Jurkat, Clone E6-1 (cell line): ENCODE measurements around the gene TMUB1.

Experiments used
- DNase-seq: peaks from one replicate; pipeline ENCODE4 v3.0.0-alpha.2; 2011; ENCODE audit warnings: low read depth, low spot score
- H3K4me3 ChIP-seq: 2 replicates; pipeline ENCODE4 v1.5.1; 2011; ENCODE audit warnings: mild to moderate bottlenecking, low read length, control low read depth, moderate library complexity

Gene TMUB1

DNA sequence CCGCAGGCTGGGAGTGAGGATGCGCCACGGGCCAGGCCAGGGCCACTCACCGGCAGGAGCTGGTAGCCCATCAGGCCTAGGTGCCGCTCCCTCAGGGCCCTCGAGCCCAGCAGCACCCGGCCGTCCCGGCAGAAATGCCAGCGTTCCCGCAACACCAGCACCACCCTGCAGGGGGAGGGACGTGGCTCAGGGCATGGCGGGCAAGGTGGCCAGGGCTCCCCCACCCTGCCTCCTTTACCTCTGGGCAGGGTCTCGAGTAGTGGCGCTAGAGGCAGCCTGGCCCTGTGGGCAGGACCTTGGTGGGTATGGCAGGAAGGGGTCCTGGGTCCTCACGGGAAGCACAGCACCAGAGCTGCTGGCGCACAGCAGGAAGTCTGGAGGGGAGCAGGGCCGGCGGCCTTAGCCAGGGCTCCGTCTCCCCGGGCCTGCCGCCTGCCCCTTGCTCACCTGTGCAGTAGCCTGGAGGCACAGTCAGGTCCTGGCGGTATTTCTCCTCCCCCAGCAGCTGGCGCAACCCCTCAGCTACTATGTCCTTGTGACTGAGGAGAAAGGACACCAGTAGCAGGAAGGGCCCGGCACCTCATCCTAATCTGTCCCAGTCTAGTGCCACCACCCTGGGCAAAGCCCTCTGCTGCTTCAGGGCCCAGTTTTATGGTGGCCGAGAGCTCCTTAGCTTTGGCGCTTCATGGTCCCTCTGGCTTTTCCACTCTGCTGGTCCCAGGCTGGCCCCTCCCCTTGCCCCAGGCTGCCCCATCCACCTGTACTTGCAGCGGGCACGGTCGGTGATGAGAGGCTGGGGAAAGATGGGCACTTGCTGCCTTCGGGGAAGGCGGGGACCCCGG, 6.2 kb downstream of the TMUB1 start:
- no peak for DNase-seq
- H3K4me3 ChIP-seq = no peak overlapping the region

DNA sequence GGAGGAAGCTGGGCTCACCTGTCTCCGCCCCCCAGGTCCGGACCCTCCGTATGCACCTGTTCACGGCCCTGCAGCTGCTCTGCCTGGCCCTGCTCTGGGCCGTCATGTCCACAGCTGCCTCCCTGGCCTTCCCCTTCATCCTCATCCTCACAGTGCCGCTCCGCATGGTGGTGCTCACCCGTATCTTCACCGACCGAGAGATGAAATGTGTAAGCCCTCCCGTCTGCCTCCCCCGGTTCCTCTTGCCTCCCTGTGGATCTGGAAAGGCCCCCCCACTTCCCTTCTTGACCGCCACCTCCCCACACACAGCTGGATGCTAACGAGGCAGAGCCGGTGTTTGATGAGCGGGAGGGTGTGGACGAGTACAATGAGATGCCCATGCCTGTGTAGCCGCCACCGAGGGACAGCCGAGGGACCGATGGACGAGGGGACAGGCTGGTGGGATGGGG, 7.3 kb downstream of the TMUB1 start:
- no peak for DNase-seq
- H3K4me3 ChIP-seq = no peak overlapping the region

DNA sequence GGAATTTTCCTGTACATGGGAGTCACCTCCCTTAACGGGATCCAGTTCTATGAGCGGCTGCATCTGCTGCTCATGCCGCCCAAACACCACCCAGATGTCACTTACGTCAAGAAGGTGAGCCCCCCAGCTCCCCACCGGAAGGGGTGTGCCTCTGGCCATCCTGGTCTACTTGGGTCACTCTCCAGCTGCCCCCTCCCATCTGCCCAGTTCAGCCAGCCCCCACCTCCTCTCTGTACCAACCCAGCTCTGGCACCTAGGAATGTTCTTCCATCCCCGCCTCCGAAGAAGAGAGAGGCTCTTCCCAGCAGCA, 7.7 kb downstream of the TMUB1 start:
- DNase-seq = no peak

DNA sequence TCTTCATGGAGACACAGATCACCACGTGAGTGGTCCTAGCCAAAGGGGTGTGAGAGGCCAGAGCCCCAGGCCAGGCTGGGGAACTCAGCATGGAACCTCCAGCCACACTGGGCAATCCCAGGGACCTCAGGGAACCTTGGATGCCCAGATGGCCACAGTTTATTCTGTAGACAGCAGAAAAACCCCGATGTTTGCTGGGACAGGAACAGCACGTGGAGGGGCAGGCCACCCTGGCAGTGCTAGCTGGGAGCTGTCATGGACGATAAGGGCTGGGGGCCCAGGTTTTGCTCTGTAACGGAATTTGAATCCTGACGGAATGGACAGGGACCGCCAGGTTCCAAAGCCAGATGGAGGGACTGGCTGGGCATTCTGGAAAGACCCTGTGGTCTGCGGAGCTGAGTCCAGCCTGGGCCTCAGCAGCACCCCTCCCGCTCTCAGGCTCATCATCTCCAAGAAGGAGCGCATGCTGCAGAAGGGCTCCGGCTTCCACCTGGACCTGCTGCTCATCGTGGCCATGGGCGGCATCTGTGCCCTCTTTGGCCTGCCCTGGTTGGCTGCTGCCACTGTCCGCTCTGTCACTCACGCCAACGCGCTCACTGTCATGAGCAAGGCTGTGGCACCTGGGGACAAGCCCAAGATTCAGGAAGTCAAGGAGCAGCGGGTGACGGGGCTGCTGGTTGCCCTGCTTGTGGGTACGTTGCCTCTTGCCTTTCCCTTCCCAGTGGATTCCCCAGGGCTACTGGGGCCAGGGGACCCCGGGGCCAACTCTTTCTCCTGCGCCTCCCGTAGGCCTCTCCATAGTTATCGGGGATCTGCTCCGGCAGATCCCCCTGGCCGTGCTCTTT, 8.3 kb downstream of the TMUB1 start:
- no peak for DNase-seq
- H3K4me3 ChIP-seq = no peak overlapping the region

More for the DNA sequence above, 7.7 kb downstream of the TMUB1 start:
- H3K4me3 ChIP-seq = no peak overlapping the region

DNA sequence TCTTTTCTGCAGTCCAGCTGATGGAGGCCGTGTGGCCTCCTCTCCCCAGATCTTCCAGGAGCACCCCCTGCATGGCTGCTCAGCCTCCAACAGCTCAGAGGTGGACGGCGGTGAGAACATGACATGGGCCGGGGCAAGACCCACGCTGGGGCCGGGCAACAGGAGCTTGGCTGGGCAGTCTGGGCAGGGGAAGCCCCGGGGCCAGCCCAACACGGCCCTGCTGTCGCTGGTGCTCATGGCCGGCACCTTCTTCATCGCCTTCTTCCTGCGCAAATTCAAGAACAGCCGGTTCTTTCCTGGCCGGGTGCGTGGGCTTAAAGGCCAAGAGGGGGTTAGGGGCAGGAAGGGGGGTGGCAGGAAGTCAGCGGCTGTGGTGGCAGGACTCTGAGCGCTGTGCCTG, 9.3 kb downstream of the TMUB1 start:
- no peak for DNase-seq
- H3K4me3 ChIP-seq = no peak overlapping the region

DNA sequence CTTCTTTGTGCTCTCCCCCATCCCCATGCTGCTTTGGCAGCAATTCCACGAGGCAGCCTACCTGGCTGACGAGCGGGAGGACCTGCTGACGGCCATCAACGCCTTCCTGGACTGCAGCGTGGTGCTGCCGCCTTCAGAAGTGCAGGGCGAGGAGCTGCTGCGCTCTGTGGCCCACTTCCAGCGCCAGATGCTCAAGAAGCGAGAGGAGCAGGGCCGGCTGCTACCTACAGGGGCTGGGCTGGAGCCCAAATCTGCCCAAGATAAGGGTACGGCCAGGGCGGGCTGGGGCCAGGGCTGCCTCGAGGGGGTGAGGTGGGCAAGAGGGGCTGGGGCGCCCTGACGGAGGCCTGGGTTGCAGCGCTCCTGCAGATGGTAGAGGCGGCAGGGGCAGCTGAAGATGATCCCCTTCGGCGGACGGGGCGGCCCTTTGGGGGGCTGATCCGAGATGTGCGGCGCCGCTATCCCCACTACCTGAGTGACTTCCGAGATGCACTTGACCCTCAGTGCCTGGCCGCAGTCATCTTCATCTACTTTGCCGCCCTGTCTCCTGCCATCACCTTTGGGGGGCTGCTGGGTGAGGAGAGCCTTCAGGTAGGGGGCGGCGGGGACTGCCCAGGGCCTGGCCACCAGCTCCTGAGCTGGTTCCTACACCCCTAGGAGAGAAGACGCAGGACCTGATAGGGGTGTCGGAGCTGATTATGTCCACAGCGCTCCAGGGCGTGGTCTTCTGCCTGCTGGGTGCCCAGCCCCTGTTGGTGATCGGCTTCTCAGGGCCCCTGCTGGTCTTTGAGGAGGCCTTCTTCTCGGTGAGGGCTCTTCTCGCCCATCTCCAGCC, 12.0 kb downstream of the TMUB1 start:
- DNase-seq = no peak
- no peak overlapping the region for H3K4me3 ChIP-seq

DNA sequence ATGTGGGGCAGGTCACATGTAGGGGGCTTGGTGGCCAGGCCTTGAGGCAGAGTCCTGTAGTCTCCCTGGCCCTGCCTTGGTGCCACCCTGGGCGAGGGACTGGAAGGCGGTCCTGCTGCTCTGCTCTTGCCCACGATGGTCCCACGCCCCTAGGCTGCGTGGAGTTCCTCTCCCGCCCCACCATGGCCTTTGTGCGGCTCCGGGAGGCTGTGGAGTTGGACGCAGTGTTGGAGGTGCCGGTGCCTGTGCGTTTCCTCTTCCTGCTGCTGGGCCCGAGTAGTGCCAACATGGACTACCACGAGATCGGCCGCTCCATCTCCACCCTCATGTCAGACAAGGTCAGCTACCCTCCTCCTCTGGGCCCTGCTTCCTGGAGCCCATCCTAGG, 12.7 kb downstream of the TMUB1 start:
- DNase-seq = no peak
- H3K4me3 ChIP-seq = no peak overlapping the region

DNA sequence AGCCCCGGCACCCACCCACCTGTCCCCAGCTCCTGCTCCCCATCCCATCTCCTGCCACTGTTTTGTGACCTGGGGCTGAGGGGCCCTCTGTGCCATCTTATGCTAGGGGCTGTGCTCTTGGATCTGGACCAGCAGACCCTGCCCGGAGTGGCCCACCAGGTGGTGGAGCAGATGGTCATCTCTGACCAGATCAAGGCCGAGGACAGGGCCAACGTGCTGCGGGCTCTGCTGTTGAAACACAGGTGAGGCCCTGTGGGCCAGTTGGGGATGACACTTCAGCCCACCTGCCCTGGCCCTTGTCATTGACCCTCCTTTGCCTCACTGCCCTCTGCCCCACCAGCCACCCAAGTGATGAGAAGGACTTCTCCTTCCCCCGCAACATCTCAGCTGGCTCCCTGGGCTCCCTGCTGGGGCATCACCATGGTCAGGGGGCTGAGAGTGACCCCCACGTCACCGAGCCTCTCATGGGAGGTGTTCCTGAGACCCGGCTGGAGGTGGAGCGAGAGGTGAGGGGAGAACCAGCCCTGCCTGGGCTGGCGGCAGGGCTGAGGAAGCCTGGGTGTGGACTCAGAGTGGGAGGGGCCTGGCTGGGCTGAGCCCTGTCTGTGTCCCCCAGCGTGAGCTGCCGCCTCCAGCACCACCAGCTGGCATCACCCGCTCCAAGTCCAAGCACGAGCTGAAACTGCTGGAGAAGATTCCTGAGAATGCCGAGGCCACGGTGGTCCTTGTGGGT, 13.3 kb downstream of the TMUB1 start:
- no peak for DNase-seq
- H3K4me3 ChIP-seq = no peak overlapping the region

DNA sequence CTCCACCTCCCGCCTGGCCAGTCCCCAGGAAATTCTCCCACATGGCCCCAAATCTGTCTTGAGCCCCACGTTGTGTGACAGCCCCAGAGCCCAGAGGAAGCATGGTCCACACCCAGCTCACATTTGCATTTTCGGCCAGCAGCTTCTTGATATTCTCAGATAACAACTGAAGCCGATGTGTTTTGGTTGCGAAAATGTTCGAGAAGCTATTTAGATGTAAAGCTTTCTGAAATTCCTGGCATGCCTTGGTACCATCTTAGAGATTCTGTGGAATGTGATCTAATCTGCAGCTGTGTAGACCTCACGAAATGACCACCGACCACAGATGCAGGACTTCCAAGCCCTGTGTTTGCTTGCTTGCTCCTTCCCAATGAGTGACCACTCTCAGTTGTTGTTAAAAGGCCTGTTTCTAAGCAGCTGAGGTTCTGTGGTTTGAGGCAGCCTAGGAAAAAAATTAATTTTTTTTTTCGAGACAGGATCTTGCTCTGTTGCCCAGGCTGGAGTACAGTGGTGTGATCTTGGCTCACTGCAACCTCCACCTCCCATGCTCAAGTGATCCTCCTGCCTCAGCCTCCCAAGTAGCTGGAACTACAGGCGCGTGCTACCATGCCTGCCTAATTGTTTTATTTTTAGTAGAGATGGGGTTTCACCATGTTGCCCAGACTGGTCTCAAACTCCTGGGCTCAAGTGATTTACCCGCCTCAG, 15.1 kb downstream of the TMUB1 start:
- DNase-seq = no peak

DNA sequence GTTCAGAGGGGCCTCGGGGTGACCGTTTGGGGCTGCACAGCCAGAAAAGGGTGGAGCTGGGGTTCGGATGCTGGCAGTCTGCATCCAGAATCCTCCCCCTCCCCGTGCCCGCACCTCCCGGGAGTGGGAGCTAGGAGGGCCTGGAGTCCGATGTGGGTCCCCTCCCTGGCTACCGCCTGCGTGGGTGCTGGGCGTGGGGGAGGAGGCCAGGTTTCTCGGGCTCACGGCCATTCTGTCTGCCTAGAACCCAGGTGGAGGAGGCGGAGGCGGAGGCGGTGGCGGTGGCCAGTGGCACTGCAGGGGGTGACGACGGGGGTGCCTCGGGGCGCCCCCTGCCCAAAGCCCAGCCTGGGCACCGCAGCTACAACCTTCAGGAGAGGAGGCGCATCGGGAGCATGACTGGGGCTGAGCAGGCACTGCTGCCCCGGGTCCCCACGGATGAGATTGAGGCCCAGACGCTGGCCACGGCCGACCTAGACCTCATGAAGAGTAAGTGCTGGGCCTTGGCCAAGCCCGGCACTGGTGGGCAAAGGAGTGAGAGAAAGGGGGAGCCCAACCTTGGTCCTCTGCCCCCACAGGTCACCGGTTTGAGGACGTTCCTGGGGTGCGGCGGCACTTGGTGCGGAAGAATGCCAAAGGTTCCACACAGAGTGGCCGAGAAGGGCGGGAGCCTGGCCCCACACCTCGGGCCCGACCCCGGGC, 16.9 kb downstream of the TMUB1 start:
- no peak for DNase-seq

More for the DNA sequence above, 15.1 kb downstream of the TMUB1 start:
- no peak overlapping the region for H3K4me3 ChIP-seq

DNA sequence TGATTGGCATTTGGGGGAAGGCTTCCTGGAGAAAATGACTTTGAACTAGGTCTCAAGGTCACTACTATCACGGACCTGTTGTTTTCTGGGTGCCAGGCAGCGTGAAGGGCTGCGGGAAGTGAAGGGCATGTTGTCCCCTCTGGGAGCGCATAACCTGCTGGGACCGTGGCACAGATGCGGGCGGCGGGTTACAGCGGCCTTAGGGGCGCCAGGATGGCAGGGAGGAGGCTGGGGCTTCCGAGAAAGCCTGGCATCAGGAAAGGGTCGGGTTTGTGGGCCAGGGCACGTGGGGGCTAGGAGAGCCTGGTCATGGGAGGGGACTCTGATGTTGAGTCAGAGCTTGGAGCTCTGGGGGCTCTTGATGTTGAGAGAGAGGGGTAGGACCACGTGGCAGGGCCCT, 17.8 kb downstream of the TMUB1 start:
- DNase-seq = no peak

More for the DNA sequence above, 16.9 kb downstream of the TMUB1 start:
- H3K4me3 ChIP-seq = no peak overlapping the region

DNA sequence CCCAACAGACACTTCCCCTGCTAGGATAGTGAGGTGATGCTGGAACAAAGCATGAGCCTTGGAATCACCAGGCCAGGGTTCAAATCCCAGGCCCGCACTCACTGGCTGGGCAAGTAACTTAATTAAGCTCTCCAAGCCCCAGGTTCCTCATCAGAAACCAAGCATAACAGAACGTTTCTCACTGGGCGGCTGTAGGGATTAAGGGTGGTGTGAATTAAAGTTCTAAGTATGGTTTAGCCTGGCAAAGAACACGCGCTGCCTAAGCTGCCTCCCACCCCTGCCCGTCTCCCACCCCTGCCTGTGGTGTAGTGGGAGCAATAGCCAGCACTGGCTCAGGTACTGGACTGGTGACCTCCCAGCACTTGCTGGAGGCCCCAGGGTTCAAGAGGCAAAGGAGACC, 18.3 kb downstream of the TMUB1 start:
- DNase-seq = no peak

More for the DNA sequence above, 17.8 kb downstream of the TMUB1 start:
- H3K4me3 ChIP-seq = no peak overlapping the region

DNA sequence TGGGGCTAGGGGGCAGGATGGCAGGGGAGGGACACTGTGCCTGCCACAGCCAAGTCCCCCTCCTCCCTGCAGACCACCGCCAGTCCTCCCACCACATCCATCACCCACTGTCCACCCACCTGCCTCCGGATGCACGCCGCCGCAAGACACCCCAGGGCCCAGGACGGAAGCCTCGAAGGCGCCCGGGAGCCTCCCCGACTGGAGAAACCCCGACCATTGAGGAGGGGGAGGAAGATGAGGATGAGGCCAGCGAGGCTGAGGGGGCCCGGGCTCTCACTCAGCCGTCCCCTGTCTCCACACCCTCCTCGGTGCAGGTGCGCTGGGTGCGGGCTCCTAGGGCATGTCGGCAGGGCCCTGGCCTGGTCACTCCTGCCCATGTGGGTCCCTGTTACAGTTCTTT, 18.8 kb downstream of the TMUB1 start:
- H3K4me3 ChIP-seq = no peak overlapping the region

More for the DNA sequence above, 18.3 kb downstream of the TMUB1 start:
- no peak overlapping the region for H3K4me3 ChIP-seq

DNA sequence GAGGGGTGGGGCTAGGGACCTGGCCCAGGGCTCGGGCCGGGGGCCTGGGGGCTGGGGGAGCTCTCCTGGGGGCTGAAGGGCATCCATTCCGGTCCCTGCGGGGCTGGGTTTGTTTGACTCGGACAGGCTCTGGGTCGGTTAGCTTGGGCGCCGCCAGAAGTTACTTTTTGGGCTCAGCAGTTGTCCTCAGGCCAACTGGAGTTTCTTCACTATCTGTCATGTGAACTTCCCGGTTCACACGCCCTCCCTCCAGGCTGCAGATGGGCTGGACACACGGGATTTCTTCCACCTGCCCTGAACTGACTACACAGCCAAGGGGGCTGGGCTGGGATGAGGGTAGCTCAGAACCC, 20.1 kb downstream of the TMUB1 start:
- no peak for DNase-seq
- no peak overlapping the region for H3K4me3 ChIP-seq

More for the DNA sequence above, 18.8 kb downstream of the TMUB1 start:
- DNase-seq = no peak

DNA sequence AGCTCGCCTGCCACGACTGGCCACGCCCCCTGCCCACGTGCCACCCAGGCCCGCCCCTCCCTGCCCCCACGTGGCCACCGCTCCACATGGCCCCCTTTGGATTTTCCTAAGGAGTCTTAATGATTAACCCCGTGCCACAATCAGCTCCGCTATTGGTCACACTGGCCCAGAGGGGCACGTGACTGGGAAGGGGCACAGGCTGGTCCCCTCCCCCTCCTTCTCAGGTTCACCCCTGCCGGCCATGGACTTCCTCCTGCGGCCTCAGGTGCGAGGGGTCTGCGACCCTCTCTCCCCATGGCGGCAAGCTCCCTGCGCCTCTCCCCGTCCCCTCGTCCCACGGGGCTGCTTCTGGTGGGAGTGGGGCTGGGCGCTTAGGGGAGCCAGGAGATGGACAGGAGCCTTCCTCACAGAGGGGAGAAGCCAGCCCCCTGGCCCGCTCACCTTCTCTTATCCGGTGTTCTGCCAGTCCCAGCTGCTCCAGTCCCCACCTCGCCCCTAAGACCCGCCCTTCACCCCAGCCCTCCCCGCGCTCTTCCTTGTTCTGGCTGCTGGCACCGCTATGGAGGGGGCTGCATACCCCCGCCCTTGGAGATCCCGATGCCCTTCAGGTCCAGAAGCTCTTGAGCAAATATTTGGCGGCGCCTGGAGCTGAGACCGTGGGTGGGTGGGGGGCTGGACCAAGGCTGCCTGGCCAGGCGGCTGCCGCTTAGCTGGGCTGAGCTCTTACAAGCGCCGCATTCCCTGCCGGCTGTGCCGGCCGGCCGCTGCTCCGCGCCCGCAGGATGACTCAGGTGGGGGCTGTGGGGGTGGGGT, 20.7 kb downstream of the TMUB1 start:
- no peak for DNase-seq

DNA sequence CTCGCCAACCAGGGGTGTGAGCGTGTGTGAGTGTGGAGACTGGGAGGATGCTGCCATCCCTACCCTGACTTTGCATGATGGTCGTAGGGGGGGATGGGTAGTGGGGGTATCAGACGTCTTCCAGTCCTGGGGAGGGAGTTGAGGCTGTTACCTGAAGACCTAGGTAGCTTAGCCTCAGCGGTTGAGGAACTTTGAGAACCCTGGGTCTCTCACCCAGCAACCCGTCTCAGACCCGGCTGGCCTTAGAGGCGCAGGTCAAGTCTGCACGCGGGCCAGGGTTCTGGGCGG, 21.2 kb downstream of the TMUB1 start:
- H3K4me3 ChIP-seq = no peak overlapping the region
- no peak for DNase-seq

More for the DNA sequence above, 20.7 kb downstream of the TMUB1 start:
- H3K4me3 ChIP-seq = no peak overlapping the region
